ENCODE results near the gene GLI1. TPM values are rescaled to one million over a fixed set of nuclear protein-coding genes. Genes with fewer than 3 reads are reported as not detected.

The GLI1 gene
- polyA plus RNA-seq, 1 donor (not counting 4 experiments of a cell fraction or from before 2014, with no cell fraction given), result 1.0 TPM

DNA sequence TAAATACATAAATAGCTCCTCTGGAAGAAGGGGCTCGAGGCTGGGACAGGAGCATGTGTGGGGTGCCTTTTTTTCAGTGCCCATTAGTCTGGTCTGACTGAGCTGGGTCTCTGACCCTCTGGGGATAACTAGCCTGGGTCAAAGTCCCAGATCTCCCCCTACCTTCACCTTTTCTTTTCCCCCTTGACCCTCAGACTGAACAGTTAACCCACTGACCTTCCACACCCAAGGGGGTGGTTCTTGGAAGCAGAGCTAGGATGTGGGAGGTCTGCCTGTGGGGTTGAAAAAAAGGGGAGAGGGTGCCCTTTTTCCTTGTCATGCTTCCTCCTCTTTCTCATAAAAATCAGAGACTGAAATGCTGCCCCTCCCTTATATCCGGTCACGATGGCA, 925 bp upstream of the GLI1 start:
- peak overlapping the region; percentile 97 for H2AFZ ChIP-seq (ENCODE audit: control insufficient read depth, low read length)
- H3K27ac ChIP-seq (ENCODE audit: control insufficient read depth, insufficient read depth, low read length), result peak overlapping the region; percentile 91
- TF ChIP-seq, protein P1, sequence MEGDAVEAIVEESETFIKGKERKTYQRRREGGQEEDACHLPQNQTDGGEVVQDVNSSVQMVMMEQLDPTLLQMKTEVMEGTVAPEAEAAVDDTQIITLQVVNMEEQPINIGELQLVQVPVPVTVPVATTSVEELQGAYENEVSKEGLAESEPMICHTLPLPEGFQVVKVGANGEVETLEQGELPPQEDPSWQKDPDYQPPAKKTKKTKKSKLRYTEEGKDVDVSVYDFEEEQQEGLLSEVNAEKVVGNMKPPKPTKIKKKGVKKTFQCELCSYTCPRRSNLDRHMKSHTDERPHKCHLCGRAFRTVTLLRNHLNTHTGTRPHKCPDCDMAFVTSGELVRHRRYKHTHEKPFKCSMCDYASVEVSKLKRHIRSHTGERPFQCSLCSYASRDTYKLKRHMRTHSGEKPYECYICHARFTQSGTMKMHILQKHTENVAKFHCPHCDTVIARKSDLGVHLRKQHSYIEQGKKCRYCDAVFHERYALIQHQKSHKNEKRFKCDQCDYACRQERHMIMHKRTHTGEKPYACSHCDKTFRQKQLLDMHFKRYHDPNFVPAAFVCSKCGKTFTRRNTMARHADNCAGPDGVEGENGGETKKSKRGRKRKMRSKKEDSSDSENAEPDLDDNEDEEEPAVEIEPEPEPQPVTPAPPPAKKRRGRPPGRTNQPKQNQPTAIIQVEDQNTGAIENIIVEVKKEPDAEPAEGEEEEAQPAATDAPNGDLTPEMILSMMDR (optimal IDR thresholded peaks at IDR 0.05 in 1 of 3, IDR thresholded peaks at IDR 0.05 in 1 of 3, conservative IDR thresholded peaks at IDR 0.05 in 1 of 3; ENCODE audit: extremely low read depth in 1 of 3, insufficient read depth in 2 of 3, low read length in 3 of 3), result no peak
- TF ChIP-seq EZH2 (IDR thresholded peaks at IDR 0.05; ENCODE audit: low read length), result no peak
- H3K4me1 ChIP-seq (ENCODE audit: control insufficient read depth, extremely low read depth, insufficient read depth, low read length), result peaks cover 44% of the 10 kb centered on the region
- no peaks in the 10 kb centered on the region for H3K9me1 ChIP-seq (ENCODE audit: control insufficient read depth, extremely low read depth, insufficient read depth, low read length)
- no peak for DNase-seq (ENCODE audit: low read depth, low spot score)
- peak overlapping the region; percentile 76 for H3K9ac ChIP-seq (ENCODE audit: control insufficient read depth, extremely low read depth, insufficient read depth, low read length)
- no peaks in the 10 kb centered on the region for H4K20me1 ChIP-seq (ENCODE audit: control insufficient read depth, extremely low read depth, insufficient read depth, low read length)
- FAIRE-seq, result no peak
- dilution Hi-C loops (cut with MboI; ENCODE audit: extremely low pct_ligation_motif_present, low sequenced_read_pairs), result no loop called here
- H3K79me2 ChIP-seq (ENCODE audit: control insufficient read depth, insufficient read depth, low read length), result no peaks in the 10 kb centered on the region
- H3K9me3 ChIP-seq (ENCODE audit: control insufficient read depth, low read depth, low read length), result no peaks in the 10 kb centered on the region
- H3K4me2 ChIP-seq (ENCODE audit: control insufficient read depth, extremely low read depth, insufficient read depth, low read depth, low read length), result peak overlapping the region; percentile 93
- H3K36me3 ChIP-seq (ENCODE audit: control insufficient read depth in 2 of 2, extremely low read depth in 1 of 2, insufficient read depth in 2 of 2, low read length in 2 of 2), result no peaks in the 10 kb centered on the region
- H3K27me3 ChIP-seq (ENCODE audit: control insufficient read depth, extremely low read depth, insufficient read depth, low read length), result peaks cover 12% of the 10 kb centered on the region
- H3K4me3 ChIP-seq (ENCODE audit: control insufficient read depth in 2 of 3, extremely low read depth in 1 of 3, insufficient read depth in 2 of 3, low read depth in 1 of 3, low read length in 3 of 3), result peak overlapping the region; percentile 50 to 96 (median 94)

DNA sequence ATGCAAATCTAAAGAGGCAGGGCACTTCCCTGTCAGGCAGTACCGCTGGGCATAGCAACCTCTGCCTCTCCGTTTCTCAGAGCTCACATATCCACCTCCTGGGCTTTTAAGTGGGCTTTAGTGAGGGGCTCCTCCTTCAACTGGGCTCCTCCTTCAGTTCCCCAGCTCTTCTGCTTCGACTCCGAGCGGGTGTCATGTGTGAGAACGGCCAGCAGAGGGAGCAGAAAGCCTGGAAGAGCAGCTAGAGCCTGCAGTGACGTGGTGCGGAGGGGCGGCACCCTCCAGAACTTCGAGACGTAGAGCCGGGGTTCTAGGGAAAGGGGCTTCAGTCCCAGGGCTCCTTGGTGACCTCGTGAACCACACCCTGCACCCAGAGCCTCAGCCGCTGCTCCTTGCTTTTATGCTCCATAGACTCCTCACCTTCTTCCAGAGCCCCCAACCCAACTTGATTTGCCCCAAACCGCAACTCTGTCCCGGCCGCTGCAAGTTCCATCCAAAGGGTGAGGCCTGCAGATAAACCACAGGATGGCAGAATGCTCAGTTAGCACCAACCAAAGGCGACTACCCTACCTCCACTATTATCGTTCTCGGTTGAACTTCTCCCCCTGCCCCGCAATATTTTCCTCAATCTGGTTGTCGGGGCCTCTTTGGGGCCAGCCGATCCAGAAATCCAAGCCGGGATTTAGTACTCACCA, 383 bp upstream of the GLI1 start:
- no peaks in the 10 kb centered on the region for H3K36me3 ChIP-seq (ENCODE audit: control insufficient read depth in 2 of 2, extremely low read depth in 1 of 2, insufficient read depth in 2 of 2, low read length in 2 of 2)
- peak overlapping the region; percentile 97 for H2AFZ ChIP-seq (ENCODE audit: control insufficient read depth, low read length)
- peaks cover 16% of the 10 kb centered on the region for H3K27me3 ChIP-seq (ENCODE audit: control insufficient read depth, extremely low read depth, insufficient read depth, low read length)
- peak overlapping the region; percentile 50 to 96 (median 94) for H3K4me3 ChIP-seq (ENCODE audit: control insufficient read depth in 2 of 3, extremely low read depth in 1 of 3, insufficient read depth in 2 of 3, low read depth in 1 of 3, low read length in 3 of 3)
- TF ChIP-seq EZH2 (IDR thresholded peaks at IDR 0.05; ENCODE audit: low read length), result no peak
- TF ChIP-seq, protein P1 (optimal IDR thresholded peaks at IDR 0.05 in 1 of 3, IDR thresholded peaks at IDR 0.05 in 1 of 3, conservative IDR thresholded peaks at IDR 0.05 in 1 of 3; ENCODE audit: extremely low read depth in 1 of 3, insufficient read depth in 2 of 3, low read length in 3 of 3), result peak; percentile 85 to 91 (median 91)
- dilution Hi-C loops (cut with MboI; ENCODE audit: extremely low pct_ligation_motif_present, low sequenced_read_pairs), result no loop called here
- H3K4me1 ChIP-seq (ENCODE audit: control insufficient read depth, extremely low read depth, insufficient read depth, low read length), result peaks cover 44% of the 10 kb centered on the region
- no peaks in the 10 kb centered on the region for H3K9me3 ChIP-seq (ENCODE audit: control insufficient read depth, low read depth, low read length)
- no peaks in the 10 kb centered on the region for H3K79me2 ChIP-seq (ENCODE audit: control insufficient read depth, insufficient read depth, low read length)
- peak overlapping the region; percentile 93 for H3K4me2 ChIP-seq (ENCODE audit: control insufficient read depth, extremely low read depth, insufficient read depth, low read depth, low read length)
- peak overlapping the region; percentile 76 for H3K9ac ChIP-seq (ENCODE audit: control insufficient read depth, extremely low read depth, insufficient read depth, low read length)
- FAIRE-seq, result peak; percentile 77
- H3K9me1 ChIP-seq (ENCODE audit: control insufficient read depth, extremely low read depth, insufficient read depth, low read length), result no peaks in the 10 kb centered on the region
- H3K27ac ChIP-seq (ENCODE audit: control insufficient read depth, insufficient read depth, low read length), result peak overlapping the region; percentile 91
- H4K20me1 ChIP-seq (ENCODE audit: control insufficient read depth, extremely low read depth, insufficient read depth, low read length), result no peaks in the 10 kb centered on the region
- DNase-seq (ENCODE audit: low read depth, low spot score), result peak; percentile 85
